NCI-H146 (cell line): ENCODE results near the gene COL26A1.

ENCODE experiments used
- DNase-seq: peaks from one replicate; lab custom pipeline; 2025; lab: John Stamatoyannopoulos, UW

The COL26A1 gene

DNA sequence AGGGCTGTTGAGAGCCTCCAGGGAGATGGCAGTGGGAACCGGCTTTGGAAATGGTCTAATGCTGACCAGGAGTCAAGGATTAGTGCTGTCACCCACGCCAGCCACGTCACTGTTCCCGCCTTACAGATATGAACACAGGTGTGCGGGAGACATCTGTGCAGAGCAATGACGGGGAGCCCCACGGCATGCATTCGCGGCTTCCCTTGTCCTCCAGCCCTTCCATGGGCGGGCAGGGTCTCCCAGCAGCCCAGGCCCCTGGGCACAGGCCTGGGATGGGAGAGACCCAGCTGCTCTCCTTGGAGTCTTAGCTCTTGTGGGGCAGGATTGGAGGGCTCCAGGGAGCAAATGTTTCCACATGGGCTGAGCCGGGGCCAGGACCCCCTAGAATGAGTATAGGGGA, 172.2 kb downstream of the COL26A1 start:
- no peak for DNase-seq

DNA sequence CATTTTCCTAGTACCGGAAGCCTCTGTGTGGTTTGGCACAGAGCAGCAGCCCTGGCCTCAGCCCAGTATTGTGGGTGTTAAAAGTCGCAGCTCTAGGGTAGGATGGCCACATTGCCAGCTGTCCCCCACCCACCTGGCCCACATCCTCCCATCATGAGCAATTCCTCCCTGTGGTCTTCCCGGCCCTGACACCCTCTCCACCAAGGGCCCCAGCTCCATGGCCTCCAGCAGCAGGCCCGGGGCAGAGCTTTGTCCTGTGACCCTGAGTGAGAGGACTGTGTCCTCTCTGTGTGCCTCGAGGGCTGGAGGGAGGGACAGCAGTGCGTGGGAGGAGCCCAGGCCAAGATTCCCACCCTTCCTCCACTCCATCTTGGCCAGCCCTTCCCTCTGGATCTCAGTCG, 172.7 kb downstream of the COL26A1 start:
- no peak for DNase-seq

DNA sequence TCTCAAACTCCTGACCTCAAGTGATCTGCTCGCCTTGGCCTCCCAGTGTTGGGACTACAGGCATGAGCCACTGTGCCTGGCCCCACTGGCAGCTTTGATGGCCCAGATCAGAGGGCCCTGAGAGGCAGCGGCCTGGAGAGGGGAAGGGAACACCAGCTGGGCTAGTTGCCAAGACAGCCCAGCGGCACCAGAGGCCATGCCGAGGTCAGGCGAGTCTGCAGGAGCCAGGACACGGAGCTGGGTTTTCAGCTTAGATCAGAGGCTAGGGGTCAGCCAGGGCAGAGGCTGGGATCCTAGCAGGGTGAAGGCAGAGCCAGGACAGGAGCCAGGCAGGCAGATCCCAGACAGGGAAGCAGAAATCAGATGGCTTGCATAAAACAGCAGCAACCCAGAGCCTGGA, 173.6 kb downstream of the COL26A1 start:
- no peak for DNase-seq

DNA sequence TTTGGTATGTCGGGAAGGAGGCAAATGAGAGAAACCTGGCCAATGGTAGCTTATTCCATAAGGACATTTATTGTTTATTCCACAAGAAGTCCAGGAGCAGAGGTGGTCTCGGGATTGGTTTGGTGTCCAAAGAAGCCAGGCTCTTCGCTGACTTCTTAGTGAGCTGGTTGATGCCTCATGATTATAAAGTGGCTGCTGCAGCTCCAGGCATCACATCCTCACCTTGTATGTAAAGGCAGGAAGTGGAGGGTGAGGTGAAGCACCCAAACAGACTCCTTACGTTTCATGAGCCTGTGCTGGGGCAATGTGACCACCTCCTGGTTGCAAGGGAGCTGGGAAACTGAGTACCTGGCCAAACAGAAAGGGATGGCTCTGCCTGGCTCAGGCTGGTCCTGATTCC, 174.0 kb downstream of the COL26A1 start:
- DNase-seq, result no peak

DNA sequence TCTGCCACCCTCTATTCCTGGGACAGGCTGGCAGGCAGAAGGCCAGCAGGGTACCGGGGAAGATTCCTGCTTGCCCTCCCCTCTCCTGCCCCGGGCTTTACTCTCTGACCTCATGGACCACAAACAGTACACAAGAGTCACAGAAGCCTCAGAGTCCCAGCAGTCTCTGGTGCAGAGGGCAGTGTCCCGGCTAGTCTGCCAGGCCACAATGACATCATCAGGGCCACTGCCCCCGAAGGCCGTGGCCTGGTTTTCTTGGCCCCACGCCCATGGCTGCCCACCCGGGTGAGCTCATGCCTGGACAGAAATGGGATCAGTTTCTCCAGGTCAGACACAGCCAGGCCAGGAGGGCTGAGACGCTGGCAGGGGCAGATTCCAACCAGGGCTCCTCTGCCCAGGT, 174.5 kb downstream of the COL26A1 start:
- DNase-seq, result no peak

DNA sequence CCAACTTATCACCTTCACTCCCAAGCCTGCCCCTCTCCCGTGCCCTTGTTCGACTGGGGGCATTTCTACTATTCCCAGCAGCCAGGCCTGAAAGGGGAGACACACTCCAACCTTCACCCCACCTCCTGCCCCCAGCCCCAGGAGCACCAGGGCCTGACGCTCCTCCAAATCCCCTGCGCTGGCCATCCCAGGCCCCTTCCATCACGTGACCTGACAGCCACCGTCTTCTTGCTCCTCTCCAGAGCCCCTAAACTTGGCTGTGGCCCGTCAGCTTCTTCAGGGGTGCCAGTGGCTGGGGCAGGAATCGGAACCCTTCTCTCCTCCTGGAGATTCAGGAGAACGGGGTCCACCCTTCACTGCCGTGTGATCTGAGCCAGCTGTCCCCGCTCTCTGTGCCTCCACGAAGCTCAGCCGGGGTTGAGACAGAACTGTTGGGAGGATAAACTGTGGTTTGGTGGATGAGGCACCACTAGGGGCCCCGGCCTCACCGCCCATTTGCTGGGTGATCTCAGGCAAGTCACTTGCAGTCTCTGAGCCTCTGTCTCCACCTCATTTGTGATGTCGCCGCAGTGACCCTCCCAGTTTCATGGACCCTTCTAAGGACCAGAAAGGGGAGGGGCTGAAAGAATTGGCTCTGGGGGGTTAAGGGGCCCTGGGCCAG, 175.4 kb downstream of the COL26A1 start:
- no peak for DNase-seq

DNA sequence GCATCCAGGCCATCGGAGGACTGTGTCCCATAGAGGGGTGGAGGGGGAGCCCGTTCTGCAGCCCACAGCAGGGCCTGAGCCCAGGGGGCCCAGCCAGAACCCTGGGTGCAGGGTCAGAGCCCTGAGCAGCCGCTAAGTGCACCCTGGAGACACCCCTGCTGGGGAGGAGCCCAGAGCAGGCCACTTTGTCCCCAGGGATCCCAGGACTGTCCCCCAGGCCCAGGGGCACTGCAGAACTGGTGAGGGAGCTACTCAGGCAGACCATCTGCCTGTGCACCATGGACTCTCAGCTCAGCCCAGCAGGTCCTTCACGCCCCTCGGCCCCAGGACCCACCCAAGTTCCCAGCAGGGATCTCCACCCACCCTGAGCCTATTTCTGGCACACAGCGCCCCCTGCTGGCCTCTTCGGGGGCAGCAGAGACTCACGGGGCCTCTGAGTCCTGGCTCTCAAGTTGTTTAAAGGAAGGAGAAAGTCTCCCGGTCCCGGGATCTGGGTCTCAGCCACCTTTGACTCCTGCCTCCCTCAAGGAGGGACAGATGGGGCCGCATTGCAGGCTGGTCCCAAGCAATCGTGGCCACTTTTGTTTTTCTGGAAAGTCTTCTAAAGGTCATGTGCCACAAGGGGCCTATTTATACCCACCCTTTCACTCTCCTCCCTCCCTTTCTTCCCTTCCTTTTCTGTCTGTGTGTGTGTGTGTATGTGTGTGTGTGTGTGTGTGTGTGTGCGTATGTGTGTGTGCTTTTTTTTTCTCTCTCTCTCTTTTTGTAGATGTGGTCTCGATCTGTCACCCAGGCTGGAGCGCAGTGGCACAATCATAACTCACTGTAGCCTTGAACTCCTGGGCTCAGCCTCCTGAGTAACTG, 176.2 kb downstream of the COL26A1 start:
- no peak for DNase-seq

DNA sequence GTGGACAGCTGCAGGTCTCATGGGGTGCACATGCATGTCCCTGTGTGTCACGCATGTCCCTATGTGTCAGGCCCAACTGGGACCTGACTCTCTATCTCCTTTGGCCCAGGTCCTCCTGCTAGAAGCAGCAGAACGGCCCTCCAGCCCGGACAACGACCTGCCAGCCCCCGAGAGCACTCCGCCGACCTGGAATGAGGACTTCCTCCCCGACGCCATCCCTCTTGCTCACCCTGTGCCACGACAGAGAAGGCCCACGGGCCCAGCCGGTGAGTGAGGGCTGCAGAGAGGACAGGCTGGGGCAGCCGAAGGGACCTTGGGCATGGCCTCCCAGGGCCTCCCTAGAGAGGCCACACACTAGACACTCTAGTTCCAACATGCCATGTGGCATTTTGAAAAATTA, 177.1 kb downstream of the COL26A1 start:
- no peak for DNase-seq

DNA sequence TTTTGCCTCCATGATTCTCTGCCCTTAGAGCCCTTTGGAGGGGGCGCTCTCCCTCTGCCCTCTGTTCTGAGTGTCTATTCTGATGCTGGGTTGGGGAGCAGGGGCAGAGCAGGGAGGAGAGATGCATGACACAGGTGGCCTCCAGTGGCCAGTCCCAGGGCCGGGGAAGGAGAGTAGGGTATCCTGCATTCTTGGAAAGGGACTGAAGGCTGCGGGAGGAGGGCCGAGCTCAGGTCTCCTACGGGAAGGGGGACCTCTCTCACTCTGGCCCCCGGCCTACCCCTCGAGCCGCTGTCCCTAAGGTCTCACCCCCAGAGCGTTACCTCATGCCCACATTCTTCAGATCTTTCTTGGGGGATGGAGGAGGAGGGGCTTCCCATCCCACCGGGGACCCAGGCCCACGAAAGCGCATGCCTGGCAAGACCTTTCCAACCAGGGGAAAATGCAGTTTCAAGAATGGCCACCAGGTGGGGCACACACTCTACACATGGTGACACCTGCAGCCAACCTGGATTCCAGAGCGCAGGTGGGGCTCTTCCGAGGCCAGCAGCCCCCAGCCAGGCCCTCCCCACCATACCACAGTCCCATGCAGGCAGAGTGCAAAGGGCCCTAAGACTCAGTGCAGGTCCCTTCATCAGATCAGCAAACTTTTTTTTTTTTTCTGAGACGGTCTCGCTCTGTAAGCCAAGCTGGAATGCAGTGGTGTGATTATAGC, 180.0 kb downstream of the COL26A1 start:
- peak; percentile 42 for DNase-seq

DNA sequence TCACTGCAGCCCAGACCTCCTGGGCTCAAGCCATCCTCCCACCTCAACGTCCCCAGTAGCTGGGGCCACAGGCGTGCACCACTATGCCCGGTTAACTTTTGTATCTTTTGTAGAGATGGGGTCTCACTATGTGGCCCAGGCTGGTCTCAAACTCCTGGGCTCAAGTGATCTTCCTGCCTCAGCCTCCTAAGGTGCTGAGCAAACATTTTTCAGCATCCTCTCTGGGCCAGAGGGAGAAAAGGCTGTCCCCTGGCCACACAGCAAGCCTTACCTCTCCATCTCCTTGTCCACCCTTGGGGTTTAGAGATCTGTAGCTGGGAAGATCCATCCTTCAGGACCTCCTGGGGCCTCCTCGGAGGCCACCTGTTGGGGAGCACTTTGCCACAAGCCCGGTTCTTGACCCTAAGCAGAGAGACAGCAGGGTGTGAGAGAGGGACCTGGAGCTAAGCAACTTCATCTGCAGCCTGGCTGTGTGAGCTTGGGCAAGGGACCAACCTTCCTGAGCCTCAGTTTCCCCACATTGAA, 180.6 kb downstream of the COL26A1 start:
- DNase-seq, result no peak

DNA sequence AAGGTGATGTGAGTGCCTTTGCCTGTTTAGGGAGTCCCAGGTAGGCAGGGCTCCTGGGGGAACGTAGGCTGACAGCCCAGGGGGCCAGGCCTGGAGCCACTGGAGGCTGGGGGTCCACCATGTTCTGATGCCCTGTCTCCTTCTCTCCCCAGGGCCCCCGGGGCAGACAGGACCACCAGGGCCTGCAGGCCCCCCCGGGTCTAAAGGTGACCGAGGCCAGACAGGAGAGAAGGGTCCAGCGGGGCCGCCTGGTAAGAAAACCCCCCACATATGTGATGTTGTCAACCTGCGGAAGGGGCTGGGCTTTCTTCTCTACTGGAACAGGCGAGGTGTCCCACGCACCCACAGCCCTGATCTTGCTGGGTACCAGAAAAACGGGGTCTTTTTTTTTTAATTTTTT, 181.2 kb downstream of the COL26A1 start:
- DNase-seq, result no peak

DNA sequence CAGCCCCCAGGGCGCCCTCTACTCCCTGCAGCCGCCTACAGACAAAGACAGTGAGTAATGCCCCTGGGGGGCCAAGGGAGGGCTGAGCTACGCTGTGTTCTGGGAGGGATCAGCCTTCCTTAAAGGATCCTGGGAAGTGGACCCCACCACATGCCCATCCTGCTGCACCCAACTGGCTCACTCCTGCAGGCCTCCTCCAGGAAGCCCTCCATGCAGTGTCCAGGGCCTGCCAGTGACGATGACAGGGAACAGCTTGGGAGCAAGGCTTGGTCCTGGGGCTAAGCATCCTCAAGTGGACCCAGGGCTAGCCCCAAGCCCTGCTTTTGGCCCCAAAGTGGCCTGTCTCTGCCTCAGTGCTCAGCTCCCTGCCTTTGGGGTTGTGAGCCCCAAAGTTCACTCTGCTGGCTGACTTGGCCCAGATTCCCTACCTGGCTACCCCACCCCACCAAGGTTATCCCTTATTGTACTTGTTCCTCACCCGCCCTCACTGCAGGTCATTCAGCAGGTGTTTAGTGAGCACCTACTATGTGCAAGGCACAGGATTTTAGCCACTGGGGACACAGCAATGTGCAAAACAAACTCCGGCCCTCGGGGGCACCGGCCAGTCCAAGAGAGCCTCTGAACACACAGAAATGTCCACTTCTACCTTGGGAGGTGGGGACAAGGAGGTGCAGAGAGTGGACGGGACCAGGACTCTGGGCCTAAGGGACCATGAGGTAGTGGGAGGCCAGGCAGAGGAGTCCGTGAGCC, 182.9 kb downstream of the COL26A1 start:
- DNase-seq, result no peak

DNA sequence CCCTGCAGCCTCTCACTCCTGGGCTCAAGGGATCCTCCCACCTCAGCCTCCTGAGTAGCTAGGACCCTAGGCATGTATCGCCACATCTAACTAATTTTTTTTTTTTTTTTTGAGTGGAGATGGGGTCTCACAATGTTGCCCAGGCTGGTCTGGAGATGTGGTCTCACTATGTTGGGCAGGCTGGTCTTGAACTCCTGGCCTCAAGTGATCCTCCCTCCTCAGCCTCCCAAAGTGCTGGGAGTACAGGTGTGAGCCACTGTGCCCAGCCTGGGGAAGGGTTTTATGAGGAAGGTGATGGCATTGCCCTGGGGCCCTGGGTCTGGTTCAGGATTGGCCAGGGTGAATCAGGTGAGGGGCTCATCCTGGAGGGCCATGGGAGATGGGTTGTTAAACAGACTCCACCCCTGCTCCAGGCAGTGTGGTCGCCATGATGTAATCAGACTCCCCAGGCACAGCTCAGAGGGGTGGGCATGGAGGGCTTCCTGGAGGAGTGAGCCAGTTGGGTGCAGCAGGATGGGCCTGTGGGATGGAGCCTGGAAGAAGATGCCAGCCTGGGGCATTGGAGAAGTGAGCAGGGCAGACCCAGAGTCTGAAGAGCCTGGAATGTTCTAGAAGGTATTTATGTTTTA, 183.7 kb downstream of the COL26A1 start:
- no peak for DNase-seq

DNA sequence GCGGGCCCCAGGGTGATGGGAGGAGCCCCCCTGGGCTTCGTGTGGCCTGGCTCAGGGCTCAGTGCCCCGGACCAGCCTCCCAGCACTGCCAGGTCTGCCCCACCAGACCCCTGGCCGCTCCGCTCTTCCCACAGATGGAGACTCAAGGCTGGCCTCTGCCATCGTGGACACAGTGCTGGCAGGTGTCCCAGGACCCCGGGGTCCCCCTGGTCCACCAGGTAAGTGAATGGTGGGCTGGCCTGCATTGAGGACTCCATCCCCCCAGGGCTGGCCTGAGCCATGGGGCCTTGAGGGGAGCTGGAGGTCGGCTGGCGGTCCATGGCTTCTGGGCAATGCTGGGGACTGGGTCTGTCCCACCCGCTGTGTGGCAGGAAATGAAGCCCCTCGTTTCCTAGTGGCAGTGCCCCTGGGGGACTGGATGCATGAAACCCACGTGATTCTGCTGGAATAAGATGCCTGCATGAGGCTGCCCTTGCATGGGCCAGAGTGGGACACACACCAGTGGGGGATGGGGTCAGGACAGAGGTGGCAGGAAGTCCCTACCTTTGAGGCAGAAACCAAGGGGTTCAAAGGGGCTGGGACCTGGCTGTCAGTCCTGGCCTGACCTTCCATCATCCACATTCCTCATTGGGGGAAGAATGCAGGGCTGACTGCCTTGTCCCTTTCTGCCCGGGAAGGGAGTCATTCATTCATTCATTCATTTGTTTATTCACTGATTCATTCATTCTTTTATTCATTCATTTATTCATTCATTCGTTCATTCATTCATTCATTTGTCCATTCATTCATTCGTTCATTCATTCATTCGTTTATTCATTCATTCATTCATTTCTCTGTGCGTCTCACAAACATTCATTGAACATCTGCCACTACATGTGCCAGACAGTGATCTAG, 184.6 kb downstream of the COL26A1 start:
- no peak for DNase-seq

DNA sequence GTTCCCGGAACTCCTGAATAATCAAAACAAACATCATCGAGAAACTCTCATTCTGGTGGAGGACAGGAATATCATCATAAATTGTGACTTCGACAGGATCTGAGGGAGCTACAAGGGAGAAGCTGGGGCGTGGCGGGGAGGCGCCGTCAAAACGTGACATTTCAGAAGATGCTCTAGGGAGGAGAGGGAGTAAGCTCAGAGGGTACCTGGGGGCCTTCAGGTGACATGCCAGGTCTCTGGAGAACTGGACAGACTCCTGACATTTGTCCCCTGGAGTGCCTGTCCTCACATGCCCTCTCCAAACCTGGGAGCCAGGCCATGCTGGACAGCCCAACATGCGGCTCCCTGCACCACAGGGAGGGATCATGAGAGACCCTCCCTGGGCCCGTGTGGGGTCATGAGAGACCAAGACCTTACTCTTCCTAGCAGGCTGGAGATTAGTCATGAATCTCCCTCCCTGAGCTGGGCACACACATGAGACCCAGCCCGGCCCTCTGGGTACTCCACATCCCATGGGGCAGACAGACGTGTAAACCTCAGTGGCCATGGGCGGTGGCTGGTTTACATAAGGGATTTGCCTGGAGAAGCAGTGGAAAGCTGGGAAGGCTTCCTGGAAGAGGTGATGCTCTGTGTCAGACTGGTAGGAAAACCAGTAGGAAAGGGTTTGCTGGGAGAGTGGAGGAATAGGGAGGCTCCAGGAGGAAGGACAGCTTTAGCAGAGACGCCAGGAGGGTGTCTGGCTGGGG, 185.4 kb downstream of the COL26A1 start:
- DNase-seq, result no peak

DNA sequence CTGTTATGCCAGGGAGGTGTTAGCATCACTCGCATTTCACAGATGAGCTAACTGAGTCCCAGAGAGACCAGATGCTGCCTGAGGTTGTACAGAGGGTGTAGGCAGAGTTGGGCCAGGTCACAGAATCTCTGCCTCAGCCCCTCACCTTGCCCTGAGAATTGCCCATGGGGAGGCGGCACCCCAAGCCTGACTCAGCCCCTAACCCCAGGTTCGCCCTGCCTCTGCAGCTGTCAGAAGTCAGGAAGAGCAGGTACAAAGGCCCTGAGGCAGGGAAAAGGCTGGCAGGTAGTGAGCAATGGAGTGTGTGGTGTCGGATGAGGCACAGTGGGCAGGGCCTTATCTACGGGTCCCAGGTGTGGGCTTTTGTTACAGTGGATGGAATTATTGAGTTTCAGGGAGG, 187.1 kb downstream of the COL26A1 start:
- DNase-seq, result no peak

DNA sequence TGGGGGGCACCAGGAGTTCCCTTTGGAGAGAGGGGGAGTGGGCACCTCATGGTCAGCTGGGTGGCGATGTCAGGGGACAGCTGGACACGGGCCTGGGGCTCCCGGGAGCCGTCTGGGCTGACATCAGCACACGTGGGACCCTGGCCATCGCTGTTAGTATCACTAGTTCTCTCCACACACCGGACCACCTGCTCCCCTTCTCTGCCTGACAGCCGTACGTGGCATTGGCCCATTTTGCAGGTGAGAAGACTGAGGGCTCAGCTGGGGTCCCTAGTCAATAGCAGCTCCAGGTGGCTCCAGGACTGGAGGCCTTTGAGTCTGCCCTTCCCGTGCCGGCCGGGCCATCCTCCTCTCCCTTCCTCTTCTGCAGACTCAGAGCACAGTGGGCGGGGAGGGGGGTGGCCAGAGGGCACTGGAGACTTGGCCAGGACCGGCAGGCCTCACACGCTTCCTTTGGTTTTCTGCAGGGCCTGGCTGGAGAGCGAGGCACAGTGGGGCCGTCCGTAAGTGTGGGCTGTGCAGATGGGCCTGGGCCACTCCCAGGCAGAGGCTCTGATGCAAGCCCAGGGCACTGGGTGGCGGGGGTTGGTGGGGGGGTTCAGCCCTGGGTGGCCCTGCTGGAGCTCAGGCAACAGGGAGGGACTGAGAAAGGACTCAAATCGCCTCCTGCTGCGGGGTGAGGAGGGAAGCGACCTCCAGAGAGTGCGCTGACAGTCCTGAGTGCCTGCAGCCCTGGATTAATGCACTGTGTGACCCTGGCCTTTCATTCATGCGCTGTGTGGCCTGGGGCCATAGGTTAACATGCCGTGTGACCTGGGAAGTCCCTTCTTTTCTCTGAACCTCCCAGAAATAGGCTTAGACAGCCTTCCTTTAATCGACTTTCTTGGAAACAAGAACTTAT, 188.2 kb downstream of the COL26A1 start:
- no peak for DNase-seq

DNA sequence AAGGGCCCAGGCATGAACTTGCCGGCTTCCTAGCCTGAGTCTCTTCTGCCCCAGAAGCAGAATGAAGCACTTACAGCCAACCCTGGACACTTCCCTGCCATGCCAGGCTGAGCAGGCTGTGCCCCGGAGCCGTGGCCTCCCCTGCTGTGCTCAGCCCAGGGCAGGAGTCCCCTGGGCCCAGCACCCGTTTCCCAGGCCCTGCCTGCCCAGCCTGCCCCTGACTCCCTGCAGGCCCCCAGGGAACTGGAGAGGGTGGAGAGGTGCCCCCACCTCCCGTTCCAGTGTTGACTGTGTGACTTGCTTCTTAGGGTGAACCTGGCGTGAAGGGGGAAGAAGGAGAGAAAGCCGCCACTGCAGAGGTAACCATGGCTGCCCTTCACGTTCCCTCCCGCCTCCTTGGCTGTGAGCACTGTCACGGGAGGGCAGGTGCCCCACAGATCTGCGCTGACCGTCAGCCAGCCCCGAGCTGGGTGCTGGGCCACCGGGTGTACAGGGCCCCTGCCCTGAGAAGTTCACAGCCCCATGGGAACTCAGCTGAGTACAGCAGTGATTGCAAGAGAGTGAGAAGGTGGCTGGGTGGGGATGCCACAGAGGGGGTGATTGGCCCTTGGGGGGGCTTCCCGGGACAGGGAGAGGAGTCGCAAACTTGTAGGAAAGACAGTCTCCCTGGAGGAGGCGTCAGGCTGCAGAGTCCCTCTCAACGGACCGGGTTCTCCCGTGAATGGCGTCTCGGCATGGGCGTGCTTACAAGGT, 190.5 kb downstream of the COL26A1 start:
- DNase-seq, result no peak
